ENCODE measurements around the gene MDGA2.

DNA sequence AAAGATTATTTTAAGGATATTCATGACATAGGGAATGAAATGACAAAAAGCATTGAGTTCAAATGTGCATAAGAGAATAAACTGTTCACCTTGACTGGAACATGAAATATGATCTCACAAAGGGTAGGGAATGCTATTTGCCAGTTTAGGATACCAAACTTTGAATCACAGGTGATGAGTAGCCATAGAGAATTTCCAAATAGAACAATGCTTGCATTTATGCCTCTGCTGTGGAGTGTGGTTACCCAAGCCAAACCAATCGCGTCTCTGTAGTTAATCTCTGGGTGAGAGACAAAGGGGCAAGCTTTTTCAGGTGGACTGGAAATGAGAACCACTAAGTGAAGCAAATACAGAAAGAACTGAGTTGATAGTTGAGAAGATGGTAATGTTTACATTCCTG is 652.7 kb downstream of the MDGA2 start:
- TF ChIP-seq, protein P1, sequence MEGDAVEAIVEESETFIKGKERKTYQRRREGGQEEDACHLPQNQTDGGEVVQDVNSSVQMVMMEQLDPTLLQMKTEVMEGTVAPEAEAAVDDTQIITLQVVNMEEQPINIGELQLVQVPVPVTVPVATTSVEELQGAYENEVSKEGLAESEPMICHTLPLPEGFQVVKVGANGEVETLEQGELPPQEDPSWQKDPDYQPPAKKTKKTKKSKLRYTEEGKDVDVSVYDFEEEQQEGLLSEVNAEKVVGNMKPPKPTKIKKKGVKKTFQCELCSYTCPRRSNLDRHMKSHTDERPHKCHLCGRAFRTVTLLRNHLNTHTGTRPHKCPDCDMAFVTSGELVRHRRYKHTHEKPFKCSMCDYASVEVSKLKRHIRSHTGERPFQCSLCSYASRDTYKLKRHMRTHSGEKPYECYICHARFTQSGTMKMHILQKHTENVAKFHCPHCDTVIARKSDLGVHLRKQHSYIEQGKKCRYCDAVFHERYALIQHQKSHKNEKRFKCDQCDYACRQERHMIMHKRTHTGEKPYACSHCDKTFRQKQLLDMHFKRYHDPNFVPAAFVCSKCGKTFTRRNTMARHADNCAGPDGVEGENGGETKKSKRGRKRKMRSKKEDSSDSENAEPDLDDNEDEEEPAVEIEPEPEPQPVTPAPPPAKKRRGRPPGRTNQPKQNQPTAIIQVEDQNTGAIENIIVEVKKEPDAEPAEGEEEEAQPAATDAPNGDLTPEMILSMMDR (IDR thresholded peaks at IDR 0.05) = no peak
- no peak for TF ChIP-seq POLR2A (IDR thresholded peaks at IDR 0.05)

All from right lobe of liver (tissue), 4 donors.